Nucleus accumbens (tissue), 56 donors: ENCODE results near the gene TGM3.
"Not testable (repeated sequence)": the region's sequence is repeated elsewhere in the genome, so short reads cannot be mapped to it uniquely, and the experiment has no call there.

Experiments used
- DNase-seq, 56 donors: peaks; one replicate each; lab custom pipeline; 2025; lab: John Stamatoyannopoulos, UW

The TGM3 gene

GRCh38 chr20:2295886-2296515 lies at the start of gene TGM3:
TGM3 (plus strand) TSS chr20:2296001; CDS start chr20:2296064, 63 bp downstream.
- no peak for DNase-seq

- DNase-seq, result no peak
Measured at GRCh38 chr20:2246069-2246491, 49.7 kb upstream of the TGM3 start.

- DNase-seq, result no peak
Measured at GRCh38 chr20:2248837-2249236, 47.0 kb upstream of the TGM3 start.

- no peak for DNase-seq
Measured at GRCh38 chr20:2249935-2250334, 45.9 kb upstream of the TGM3 start.

- no peak for DNase-seq
Measured at GRCh38 chr20:2252419-2252997, 43.3 kb upstream of the TGM3 start.

- no peak for DNase-seq
Measured at GRCh38 chr20:2253256-2253655, 42.5 kb upstream of the TGM3 start.

GRCh38 chr20:2254333-2254732 lies 41.5 kb upstream of the TGM3 start:
- DNase-seq, result no peak

- no peak for DNase-seq
Measured at GRCh38 chr20:2255926-2256531, 39.8 kb upstream of the TGM3 start.

- no peak for DNase-seq
Measured at GRCh38 chr20:2259731-2260130, 36.1 kb upstream of the TGM3 start.

GRCh38 chr20:2260250-2260649 lies 35.6 kb upstream of the TGM3 start:
- DNase-seq, result no peak

GRCh38 chr20:2261046-2261485 lies 34.7 kb upstream of the TGM3 start:
- no peak for DNase-seq

GRCh38 chr20:2261629-2262028 lies 34.2 kb upstream of the TGM3 start:
- DNase-seq, result no peak

GRCh38 chr20:2264118-2264517 lies 31.7 kb upstream of the TGM3 start:
- no peak for DNase-seq

GRCh38 chr20:2264621-2265374 lies 31.0 kb upstream of the TGM3 start:
- not testable (repeated sequence) for DNase-seq

- DNase-seq, result no peak
Measured at GRCh38 chr20:2273634-2274302, 22.0 kb upstream of the TGM3 start.

- no peak for DNase-seq
Measured at GRCh38 chr20:2276015-2276414, 19.8 kb upstream of the TGM3 start.

GRCh38 chr20:2279253-2279779 lies 16.5 kb upstream of the TGM3 start:
- no peak for DNase-seq

- peak in 3 of 56 donors; percentile 7 to 25 (median 8) for DNase-seq
Measured at GRCh38 chr20:2280082-2280481, 15.7 kb upstream of the TGM3 start.

- no peak for DNase-seq
Measured at GRCh38 chr20:2281563-2281962, 14.2 kb upstream of the TGM3 start.

GRCh38 chr20:2282181-2282580 lies 13.6 kb upstream of the TGM3 start:
- DNase-seq, result no peak
